Stimulated activated CD8-positive, alpha-beta memory T cell treated with anti-CD3 and anti-CD28 coated beads, Interleukin-15, amount 100 ng/mL, for 1 hour (primary cell): ENCODE measurements around the gene TMEM14B.
A peak's percentile ranks its signal among the peaks of the same experiment; 100 is the strongest.
"Not testable (repeated sequence)": the region's sequence is repeated elsewhere in the genome, so short reads cannot be mapped to it uniquely, and the experiment has no call there.

ENCODE experiments used
- DNase-seq: peaks from one replicate; pipeline ENCODE4 v3.0.0-alpha.2; 2020; ENCODE audit warnings: low read depth

The TMEM14B gene

DNA sequence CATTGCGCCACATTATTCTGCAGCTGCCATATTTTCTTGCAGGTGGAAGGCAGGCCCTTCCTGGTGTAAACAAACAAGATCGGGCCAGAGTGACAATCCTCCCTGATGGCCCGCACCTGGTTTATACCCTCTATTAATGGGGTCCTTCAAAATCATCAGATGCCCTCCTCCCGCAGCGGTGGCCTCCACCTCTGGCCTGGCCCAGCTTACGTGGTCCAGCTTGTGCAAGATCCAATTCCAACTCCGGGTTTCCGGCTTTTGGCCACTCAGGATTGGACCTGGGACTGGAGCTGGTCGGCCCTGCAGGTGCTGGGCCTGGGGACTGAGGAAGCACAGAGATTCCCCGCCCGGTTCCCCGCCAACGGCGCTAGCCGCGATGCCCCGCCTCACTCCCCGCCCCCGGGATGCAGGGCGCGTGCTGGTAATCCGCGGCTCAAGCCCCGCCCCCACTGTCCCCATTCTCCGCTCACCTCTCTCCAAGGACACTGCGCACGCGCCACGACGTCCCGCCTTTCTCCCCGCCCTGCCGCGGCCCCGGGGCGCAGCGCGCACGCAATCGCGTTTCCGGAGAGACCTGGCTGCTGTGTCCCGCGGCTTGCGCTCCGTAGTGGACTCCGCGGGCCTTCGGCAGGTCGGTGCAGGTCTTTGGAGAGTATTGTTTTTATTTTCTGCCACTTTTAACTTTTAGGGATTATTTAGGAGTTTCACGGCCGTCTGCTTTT is at the start of gene TMEM14B:
TMEM14B (plus strand) TSS at position 555 of the 722 bp plus-strand sequence. CDS start 1,441 bp downstream, outside the sequence.
- DNase-seq = peak; percentile 99

DNA sequence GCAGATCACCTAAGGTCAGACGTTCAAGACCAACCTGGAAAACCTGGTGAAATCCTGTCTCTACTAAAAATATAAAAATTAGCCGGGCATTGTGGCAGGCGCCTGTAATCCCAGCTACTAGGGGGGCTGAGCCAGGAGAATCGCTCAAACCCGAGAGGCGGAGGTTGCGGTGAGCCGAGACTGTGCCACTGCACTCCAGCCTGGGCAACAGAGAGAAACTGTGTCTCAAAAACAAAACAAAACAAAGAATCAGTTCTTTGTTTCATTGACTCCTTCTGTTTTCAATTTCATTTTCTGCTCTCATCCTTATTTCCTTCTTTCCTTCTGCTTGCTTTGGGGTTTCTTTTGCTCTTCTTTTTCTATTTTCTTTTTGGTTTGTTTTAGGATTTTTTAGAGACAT is 33.6 kb upstream of the TMEM14B start:
- no peak for DNase-seq

DNA sequence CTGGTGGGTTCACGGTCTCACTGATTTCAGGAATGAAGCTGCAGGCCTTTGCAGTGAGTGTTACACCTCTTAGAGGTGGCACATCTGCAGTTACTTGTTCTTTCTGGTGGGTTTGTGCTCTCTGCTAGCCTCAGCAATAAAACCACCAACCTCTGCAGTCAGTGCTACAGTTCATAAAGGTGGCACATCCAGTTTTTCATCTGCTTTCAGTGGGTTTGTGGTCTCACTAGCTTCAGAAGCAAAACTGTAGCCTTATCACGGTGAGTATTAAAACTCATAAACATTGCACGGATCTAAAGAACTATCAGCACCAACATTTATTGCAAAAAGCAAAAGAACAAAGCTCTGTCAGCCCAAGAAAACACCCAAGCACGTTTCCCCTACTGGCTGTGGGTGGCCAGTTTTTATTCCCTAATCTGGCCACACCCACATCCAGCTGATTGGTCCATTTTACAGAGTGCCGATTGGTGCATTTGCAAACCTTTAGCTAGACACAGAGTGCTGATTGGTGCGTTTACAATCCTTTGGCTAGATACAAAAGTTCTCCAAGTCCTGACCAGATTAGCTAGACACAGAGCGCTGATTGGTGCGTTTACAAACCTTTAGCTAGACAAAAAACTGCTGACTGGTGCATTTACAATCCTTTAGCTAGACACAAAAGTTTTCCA is 28.2 kb upstream of the TMEM14B start:
- no peak for DNase-seq

DNA sequence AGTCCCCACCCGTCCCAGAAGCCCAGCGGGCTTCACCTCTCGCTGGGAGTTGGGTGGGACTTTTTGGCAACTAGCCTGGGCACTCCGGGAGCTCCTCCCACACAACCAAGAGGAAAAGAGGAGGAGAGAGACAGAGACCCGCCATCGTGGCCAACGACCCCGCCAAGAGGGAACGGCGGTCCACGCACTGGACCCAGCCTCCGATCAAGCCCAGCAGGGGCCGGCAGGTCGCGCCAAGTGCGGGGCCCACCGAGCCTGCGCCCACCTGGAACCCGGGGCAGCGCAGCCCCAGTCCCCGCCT is 27.7 kb upstream of the TMEM14B start:
- no peak for DNase-seq

- DNase-seq = peak; percentile 17
Observed at GRCh38 chr6:10720265-10720959, 27.2 kb upstream of the TMEM14B start.

- not testable (repeated sequence) for DNase-seq
Observed at GRCh38 chr6:10720960-10721849, 26.4 kb upstream of the TMEM14B start.

GRCh38 chr6:10721850-10722569 is 25.6 kb upstream of the TMEM14B start:
- no peak for DNase-seq

DNA sequence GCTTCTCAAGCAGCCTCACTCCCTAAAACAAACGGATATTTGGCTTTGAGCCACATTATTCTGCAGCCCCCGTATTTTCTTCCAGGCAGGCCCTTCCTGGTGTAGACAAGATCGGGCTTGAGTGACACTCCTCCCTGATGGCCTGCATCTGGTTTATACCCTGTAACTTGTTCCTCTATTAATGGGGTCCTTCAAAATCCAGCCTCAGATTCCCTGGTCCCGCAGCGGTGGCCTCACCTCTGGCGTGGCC is 25.1 kb upstream of the TMEM14B start:
- DNase-seq = no peak

GRCh38 chr6:10722820-10723566 is 24.6 kb upstream of the TMEM14B start, which contains the start of gene TMEM14C:
Gene TMEM14C, plus strand, starts transcription at chr6:10723070. Its CDS starts 1,544 bp downstream, at chr6:10724614.
- DNase-seq = peak; percentile 46

DNA sequence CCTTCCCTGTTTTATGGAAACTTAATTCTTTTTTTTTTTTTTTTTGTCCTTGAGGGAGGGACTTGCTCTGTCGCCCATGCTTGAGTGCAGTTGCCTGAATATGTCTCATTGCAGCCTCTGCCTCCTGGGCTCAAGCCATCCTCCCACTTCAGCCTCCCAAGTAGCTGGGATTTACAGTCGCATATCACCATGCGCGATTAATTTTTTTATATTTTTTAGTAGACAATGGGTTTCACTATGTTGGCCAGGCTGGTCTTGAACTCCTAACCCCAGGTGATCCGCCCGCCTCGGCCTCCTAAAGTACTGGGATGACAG is 24.1 kb upstream of the TMEM14B start:
- DNase-seq = no peak

- no peak for DNase-seq
Observed at GRCh38 chr6:10725044-10725443, 22.6 kb upstream of the TMEM14B start.

GRCh38 chr6:10725716-10726115 is 21.9 kb upstream of the TMEM14B start:
- no peak for DNase-seq

DNA sequence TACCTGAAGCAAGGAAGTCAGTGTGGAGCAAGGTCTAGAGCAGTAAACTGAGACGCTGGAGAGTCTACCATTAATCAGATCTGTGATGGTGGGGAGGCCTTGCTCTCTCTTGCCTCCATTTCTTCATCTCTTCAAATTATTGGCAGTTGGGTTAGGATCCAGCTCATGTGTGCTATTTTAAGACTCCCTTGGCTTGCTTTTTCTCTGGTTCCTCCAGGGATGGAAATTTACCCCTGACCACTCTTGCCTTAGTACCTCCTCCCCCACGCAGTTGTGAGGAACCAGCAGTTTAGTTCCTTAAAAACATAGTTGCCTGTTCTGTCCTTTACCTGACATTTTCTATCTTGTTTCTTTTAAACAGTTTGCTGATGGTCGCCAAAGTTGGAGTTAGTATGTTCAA is 17.4 kb upstream of the TMEM14B start:
- no peak for DNase-seq

DNA sequence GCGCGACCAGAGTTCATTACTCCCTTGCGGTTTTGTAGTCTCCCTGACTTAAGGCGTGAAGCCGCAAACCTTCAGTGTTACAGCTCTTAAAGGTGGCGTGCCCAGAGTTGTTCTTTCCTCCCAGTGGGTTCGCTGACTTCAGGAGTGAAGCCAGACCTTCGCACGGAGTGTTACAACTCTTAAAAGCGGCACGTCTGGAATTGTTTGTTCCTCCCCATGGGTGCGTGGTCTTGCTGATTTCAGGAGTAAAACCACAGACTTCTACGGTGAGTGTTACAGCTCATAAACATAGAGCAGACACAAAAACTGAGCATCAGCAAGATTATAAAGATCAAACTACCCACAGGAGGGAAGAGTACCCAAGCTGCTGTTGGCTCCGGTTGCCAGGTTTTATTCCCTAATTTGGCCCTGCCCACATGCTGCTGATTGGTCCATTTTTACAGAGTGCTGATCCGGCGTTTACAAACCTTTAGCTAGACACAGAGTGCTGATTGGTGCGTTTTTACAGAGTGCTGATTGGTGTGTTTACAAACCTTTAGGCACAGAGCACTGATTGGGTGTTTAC is 14.4 kb upstream of the TMEM14B start:
- no peak for DNase-seq

DNA sequence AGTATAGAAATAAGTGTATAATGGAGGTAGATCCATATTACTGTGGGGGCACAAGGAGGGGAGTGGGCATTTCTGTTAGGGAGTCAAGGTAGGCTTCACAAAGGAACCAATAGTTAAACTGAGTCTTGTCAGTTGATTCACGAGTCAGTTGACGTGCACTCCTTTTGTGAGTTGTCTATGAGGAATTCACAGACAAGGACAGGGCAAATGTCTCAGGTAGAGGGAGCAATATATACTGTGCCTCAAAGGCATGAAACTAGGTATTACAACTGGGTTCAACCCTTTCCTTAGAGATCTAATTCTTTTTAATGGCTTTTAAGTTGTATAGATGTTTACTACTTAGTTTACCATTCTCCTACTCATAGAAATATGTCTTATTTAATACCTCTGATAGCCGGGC is 13.7 kb upstream of the TMEM14B start:
- DNase-seq = no peak

- DNase-seq = no peak
Observed at GRCh38 chr6:10736731-10737130, 10.9 kb upstream of the TMEM14B start.

DNA sequence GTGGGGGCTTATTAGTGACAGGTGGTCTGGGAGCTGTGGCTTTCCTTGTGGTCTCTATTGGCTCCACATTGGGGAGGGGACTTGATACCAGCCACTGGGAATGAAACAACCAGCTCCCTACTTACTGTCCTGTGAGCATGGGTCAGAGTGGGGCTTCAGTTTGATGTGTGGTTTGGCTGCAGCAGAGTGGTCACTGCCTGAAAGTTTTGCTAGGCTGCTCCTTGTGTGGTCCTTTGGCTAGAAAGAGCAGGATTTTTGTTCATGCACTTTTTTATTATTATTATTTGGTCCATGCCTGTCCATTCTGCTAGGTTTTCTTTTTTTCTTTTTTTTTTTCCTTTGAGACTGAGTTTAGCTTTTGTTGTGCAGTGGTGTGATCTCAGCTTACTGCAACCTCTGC is 7.5 kb upstream of the TMEM14B start:
- no peak for DNase-seq

GRCh38 chr6:10741643-10742042 is 6.0 kb upstream of the TMEM14B start:
- not testable (repeated sequence) for DNase-seq

DNA sequence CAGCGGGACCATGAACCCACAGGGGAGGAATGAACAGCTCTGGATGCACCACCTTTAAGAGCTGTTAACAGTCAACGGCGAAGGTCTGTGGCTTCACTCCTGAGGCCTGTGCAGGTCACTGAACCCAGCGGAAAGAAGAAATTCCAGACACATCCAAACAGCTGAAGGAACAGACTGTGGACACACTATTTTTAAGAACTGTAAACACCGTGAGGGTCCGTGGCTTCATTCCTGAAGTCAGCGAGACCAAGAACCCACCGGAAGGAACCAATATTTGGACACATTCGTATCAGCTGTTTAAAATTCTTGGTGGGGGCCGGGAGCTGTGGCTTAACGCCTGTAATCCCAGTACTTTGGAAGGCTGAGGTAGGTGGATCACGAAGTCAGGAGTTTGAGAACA is 5.4 kb upstream of the TMEM14B start:
- DNase-seq = no peak

- DNase-seq = no peak
Observed at GRCh38 chr6:10743515-10743914, 4.1 kb upstream of the TMEM14B start.

DNA sequence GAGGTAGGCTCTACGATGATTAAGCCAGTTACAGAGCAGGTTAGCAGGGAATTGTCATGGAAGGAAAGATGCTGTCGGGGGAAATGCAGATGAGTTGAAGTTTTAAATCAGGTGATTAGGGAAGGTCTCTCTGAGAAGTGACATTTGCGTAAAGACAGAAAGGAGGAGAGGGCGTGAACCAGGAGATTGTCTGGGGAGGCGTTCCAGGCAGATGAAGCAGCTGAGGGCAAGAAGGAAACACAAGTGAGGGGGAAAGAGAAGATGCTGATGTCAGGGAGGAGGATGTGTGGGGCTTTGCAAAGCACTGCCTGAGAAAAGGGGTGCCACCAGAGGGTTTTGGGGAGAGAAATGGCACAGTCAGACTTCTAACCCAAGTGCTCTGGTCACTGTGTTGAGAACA is 2.5 kb upstream of the TMEM14B start:
- no peak for DNase-seq
